AG09319 (cell line): ENCODE measurements around the gene FSIP2.

Experiments used
- DNase-seq: peaks from one replicate; pipeline ENCODE4 v3.0.0-alpha.2; 2010; ENCODE audit warnings: low read depth; ENCODE audit errors: extremely low read depth
- TF ChIP-seq, protein P1 (sequence below): IDR thresholded peaks from 2 replicates; pipeline ENCODE4 v1.5.1; 2011; ENCODE audit warnings: low read depth, mild to moderate bottlenecking, inconsistent platforms, low read length, moderate library complexity

The FSIP2 gene, protein sequence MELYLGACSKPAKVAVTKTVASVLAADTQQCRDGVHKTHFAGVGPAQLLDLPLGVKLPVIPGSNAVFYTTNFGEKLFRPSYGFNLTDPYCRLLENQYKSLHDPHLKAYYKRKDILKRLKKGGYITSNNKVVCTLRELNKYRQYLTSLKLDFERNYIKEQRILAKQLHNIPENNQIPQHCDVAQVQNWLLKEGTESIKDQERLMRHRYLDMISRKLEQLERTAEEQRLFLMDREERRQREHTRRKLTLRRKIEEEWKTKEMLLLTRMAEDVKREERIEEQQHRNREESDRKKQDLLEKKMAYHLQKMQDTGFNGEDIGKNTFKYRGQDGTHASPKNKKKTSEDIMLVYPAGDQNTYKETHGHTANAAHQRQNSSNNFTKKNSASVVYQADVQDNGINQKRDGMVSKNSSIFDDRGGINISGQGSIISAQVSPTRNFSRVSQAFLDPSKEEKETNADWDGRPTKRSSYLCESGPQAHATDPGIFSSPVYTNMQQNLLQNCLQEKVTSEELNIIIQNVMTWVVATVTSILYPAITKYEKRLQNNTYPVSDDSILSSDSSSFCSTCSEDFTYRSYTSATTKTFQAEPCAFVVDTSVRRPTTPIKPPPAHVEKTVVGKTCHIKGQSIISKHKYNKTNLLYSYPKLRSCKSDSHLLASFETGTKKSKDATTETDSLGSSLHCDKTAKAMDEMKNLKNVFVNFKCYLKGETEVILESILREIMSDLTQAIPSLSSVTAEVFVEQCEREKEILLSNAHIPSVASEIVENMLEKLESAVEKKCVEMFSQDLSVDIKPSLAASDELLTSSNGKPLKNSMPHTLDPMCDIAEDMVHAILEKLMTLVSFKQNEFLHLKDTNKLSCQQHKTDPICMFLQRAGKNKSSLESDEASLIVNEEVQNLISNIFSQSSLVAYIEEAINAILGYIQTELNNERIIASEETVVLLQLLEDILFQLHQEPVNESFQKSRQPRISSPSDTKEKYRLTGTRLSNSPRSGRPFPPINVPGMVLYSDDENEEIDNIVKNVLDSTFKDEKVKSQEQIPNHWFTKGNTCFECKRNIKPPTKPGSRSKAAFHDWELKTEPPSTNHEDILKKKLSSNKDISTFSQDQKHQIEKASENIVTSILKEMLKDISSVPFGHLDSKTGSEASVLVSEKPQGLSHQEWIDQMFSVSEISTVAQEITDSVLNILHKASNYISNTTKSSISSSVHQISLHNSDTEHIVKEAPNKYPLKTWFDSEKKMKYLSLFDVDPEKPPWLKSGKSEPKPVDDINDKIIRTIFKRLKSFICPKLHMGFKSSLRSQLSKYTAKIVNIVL (N-terminal part only)

DNA sequence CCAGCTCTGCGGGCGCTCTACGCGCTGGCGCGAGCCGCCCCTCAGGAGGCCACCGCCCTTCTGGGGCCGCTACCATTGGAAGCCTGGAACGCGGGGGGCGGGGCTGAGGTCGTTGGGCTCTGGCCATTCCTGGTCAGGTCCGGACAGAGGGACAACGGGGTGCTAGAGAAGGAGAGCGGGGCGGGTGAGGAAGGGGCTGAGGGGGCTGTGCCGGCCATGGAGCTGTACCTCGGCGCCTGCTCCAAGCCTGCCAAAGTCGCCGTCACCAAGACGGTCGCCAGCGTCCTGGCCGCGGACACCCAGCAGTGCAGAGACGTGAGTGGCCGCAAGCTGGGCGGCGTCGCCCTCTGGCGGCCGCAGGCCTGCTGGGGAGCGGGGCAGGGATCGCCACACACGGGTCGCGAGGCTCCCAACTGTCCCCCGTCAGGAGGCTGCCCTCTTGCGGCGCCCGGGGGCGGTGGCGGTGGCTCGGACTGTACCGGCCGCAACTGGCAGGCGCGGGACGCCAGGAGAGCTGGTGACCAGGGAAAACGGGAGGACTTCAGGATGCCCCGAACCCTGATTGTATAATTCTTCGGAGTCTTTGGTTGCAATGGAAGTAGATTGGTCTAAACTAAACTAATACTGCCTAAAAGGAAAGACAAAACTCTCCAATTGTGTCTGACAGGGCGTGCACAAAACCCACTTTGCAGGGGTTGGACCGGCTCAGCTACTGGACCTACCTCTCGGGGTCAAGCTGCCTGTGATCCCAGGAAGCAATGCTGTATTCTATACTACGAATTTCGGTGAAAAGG lies at the start of gene FSIP2:
TSS of gene FSIP2 (plus strand) at position 126 of the 794 bp plus-strand sequence. CDS start at position 217, 91 bp downstream.
- no peak for DNase-seq
- TF ChIP-seq, protein P1, sequence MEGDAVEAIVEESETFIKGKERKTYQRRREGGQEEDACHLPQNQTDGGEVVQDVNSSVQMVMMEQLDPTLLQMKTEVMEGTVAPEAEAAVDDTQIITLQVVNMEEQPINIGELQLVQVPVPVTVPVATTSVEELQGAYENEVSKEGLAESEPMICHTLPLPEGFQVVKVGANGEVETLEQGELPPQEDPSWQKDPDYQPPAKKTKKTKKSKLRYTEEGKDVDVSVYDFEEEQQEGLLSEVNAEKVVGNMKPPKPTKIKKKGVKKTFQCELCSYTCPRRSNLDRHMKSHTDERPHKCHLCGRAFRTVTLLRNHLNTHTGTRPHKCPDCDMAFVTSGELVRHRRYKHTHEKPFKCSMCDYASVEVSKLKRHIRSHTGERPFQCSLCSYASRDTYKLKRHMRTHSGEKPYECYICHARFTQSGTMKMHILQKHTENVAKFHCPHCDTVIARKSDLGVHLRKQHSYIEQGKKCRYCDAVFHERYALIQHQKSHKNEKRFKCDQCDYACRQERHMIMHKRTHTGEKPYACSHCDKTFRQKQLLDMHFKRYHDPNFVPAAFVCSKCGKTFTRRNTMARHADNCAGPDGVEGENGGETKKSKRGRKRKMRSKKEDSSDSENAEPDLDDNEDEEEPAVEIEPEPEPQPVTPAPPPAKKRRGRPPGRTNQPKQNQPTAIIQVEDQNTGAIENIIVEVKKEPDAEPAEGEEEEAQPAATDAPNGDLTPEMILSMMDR = peak; percentile 50

DNA sequence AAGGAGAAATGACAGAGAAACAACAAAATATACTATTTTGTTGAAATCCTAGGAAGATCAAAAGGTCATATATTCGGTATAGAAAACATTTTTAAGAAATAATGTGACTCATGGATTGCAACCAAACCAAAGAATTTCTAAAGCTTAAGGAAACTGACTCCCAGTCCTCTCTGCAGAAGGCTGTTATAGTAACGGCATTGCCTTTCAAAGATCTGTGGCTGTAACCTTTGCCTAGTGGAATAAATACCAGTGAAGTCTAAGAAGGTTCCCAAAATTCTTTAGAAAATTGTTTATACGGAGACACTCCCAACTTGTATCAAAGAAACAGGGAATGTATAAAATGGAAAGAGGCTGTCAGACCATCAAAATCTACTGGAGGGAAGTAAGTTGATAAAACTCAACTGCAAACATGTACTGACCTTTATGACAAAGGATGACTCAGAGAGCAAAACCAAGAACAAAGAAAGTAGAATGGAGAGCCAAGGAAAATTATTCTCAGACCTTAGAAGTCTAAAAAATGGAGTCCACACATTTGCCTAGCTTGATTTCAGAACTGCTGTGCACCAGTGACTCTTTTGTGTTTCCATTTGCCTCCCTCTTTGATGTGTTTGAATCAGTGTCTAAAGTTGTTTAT lies 48.6 kb upstream of the FSIP2 start:
- TF ChIP-seq, protein P1 = no peak
- DNase-seq = no peak

DNA sequence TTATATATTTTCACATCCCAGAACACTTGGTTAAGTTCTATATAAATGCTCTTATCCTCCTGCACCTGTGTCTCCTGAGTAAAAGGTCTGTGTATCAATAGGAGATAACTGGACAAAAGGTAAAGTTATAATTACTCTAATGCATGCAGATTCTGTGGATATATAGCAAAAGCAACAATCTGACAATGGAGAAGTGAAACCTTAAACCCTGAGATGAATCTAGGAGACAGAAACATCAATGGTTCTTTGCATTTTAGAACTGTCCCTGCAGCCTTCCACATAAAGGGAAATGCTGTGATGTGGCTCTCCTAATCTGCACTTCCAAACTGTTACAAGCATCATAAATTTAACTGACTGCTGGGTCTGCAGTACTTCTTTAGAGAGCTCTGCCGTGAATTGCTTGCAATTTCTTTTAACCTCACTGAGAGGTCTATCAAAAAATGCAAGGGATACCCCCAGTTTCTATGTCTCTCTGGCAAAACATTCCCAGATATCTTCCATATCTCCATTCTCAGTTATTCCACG lies 42.8 kb upstream of the FSIP2 start:
- no peak for DNase-seq

DNA sequence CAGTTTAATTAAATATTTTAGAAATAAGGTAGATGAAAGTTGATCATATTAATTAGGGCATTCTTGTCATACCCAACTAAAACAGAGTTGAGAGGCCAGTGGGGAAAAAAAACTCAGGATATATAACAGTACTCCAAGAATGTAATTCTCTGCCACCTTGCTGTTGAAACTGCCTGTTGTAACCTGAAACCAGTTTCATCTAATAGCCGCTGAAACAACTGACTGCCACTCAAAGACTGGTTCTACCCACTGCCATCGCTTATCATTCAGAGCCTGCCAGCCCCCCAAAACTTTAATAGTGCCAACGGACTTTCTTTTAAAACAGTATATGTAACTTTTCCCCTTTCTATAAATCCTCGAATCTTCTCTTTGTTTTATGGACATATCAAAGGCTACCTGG lies 37.7 kb upstream of the FSIP2 start:
- TF ChIP-seq, protein P1 = no peak
- DNase-seq = no peak

More for the DNA sequence above, 42.8 kb upstream of the FSIP2 start:
- TF ChIP-seq, protein P1 = no peak

DNA sequence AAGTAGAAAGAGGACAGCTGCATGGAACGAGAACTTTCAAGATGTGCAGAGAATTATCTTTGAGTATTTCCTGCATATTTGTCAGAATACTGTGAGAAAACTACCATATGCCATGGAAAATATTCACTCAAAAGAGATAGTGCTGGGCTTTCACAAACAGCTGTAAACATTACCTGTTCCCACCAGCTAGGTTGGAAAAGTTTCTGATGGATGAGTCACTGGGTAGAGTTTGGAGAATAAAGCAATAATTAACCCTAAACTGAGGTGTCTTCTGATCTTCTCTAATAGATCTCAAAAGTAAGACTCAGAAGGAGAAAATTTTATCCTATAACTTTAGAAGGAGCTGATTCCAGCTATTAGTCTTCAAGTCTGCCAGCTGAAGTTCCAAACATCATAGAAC lies 3.9 kb upstream of the FSIP2 start:
- TF ChIP-seq, protein P1 = no peak
- DNase-seq = no peak

DNA sequence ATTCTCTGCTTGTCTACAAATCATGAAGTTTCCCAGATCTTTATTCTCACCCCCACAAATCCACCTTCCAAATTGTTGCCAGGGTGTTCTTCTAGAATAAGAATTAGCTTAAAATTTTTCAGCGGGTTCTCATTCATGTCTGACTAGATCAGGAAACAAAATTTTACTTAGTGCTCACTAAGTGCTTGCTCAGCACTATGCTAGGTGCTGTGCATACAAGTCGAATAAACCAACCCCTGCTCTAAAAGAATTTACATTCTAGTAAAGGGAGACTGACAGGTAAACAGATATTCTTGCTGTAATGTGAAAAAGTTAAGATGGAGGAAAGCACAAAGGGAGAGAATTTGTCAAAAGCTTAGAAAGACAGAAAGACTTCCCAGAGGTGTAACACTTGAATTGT lies 2.4 kb upstream of the FSIP2 start:
- DNase-seq = no peak
- TF ChIP-seq, protein P1 = no peak
